DOHH2 (cell line): ENCODE results near the gene NPAS3.

Source experiments
- EZH2phosphoT487 ChIP-seq: fragments of 200-600 bp; sonication (generic); IDR thresholded peaks from 2 replicates; pipeline ENCODE4 v1.6.1; 2017; ENCODE audit warnings: borderline replicate concordance, mild to moderate bottlenecking, antibody characterized with exemption, low read length, moderate library complexity, mixed read lengths
- TF ChIP-seq, protein P1 (sequence below): fragments of 200-600 bp; sonication (generic); IDR thresholded peaks from one replicate; pipeline ENCODE4 v1.5.1; 2014; ENCODE audit warnings: antibody characterized with exemption, mild to moderate bottlenecking, low read depth, low read length; ENCODE audit not compliant: poor library complexity, severe bottlenecking

DNA sequence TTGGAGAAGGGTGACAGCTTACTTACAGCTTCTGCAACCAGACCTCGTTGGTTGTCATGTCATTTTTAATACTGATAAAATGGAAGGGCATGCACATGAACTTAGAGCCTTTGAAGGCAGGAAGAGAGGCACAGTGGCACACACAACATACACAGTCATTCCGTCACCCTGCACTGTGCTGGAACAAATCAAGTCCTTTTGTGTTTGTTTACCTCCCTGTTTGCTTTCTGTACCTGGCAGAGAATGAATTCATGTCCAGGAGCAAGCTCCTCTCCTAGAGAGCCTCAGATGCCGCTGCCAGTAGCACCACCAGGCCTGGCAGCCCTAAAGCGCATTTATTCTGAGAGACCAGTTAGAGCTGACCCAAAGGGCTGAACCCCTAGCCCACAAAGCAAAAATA is 551.9 kb downstream of the NPAS3 start:
- TF ChIP-seq, protein P1, sequence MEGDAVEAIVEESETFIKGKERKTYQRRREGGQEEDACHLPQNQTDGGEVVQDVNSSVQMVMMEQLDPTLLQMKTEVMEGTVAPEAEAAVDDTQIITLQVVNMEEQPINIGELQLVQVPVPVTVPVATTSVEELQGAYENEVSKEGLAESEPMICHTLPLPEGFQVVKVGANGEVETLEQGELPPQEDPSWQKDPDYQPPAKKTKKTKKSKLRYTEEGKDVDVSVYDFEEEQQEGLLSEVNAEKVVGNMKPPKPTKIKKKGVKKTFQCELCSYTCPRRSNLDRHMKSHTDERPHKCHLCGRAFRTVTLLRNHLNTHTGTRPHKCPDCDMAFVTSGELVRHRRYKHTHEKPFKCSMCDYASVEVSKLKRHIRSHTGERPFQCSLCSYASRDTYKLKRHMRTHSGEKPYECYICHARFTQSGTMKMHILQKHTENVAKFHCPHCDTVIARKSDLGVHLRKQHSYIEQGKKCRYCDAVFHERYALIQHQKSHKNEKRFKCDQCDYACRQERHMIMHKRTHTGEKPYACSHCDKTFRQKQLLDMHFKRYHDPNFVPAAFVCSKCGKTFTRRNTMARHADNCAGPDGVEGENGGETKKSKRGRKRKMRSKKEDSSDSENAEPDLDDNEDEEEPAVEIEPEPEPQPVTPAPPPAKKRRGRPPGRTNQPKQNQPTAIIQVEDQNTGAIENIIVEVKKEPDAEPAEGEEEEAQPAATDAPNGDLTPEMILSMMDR: no peak
- no peak for TF ChIP-seq EZH2phosphoT487
